OCI-LY3 (cell line): ENCODE data around the gene SPAG8.

Experiments used
- H2AFZ ChIP-seq: fragments of 200-600, 300-600 bp; shearing (Covaris generic); 2 replicates; pipeline ENCODE4 v1.6.0; 2014; ENCODE audit warnings: antibody characterized with exemption, low read depth, low read length
- H3K27ac ChIP-seq: fragments of 200-600, 300-600 bp; sonication (generic); 2 replicates; pipeline ENCODE4 v1.5.1; 2014; ENCODE audit warnings: mild to moderate bottlenecking, low read length, moderate library complexity, mixed read lengths
- H3K27me3 ChIP-seq: fragments of 200-600, 300-600 bp; sonication (generic); 2 replicates; pipeline ENCODE4 v1.6.1; 2014; ENCODE audit warnings: low read depth, low read length, mixed read lengths
- H3K36me3 ChIP-seq: fragments of 200-600, 300-600 bp; sonication (generic); replicated peaks from 2 replicates; pipeline ENCODE3; 2014; ENCODE audit warnings: low read depth, low read length, mixed read lengths
- H3K4me1 ChIP-seq: fragments of 300-600, 200-600 bp; sonication (generic); 2 replicates; pipeline ENCODE4 v1.6.1; 2014; ENCODE audit warnings: low read length, mixed read lengths
- H3K4me2 ChIP-seq: fragments of 200-600, 300-600 bp; sonication (generic); 2 replicates; pipeline ENCODE4 v1.6.1; 2014; ENCODE audit warnings: low read length, mixed read lengths
- H3K4me3 ChIP-seq: fragments of 300-600, 200-600 bp; sonication (generic); 2 replicates; pipeline ENCODE4 v1.5.1; 2014; ENCODE audit warnings: antibody characterized with exemption, mild to moderate bottlenecking, low read length, moderate library complexity
- H3K79me2 ChIP-seq: fragments of 300-600, 200-600 bp; shearing (Covaris generic); 2 replicates; pipeline ENCODE4 v1.6.1; 2014; ENCODE audit warnings: mild to moderate bottlenecking, low read length, mixed read lengths
- H3K9ac ChIP-seq: fragments of 300-600, 200-600 bp; shearing (Covaris generic); 2 replicates; pipeline ENCODE4 v1.6.0; 2014; ENCODE audit warnings: mild to moderate bottlenecking, low read length, moderate library complexity
- H3K9me3 ChIP-seq: fragments of 200-600, 300-600 bp; shearing (Covaris generic); 2 replicates; pipeline ENCODE4 v1.6.1; 2014; ENCODE audit warnings: low read length, mixed read lengths; ENCODE audit not compliant: insufficient read depth
- H4K20me1 ChIP-seq: fragments of 200-600, 300-600 bp; sonication (generic); 2 replicates; pipeline ENCODE4 v1.6.1; 2016; ENCODE audit warnings: low read length, mixed read lengths; ENCODE audit not compliant: insufficient read depth
- CTCF ChIP-seq: fragments of 200-600, 300-600 bp; sonication (generic); IDR thresholded peaks from 2 replicates; pipeline ENCODE4 v1.5.1; 2014; ENCODE audit warnings: antibody characterized with exemption, low read length, low read depth
- EZH2phosphoT487 ChIP-seq: fragments of 200-600 bp; shearing (Covaris generic); IDR thresholded peaks from 2 replicates; pipeline ENCODE4 v1.6.1; 2018; ENCODE audit warnings: antibody characterized with exemption, mixed run types, low read depth

Gene SPAG8

GRCh38 chr9:35834260-35835215, 22.5 kb upstream of the SPAG8 start:
- H3K36me3 ChIP-seq, result peaks cover 11% of the 10 kb centered on the region
- H3K9me3 ChIP-seq, result no peaks in the 10 kb centered on the region
- peak overlapping the region; percentile 44; the same call in 1 of the 2 replicates for H3K9ac ChIP-seq
- H4K20me1 ChIP-seq, result no peaks in the 10 kb centered on the region
- H3K4me2 ChIP-seq, result peak overlapping the region; percentile 68
- TF ChIP-seq EZH2phosphoT487 (no peak), CTCF (no peak)
- H3K27ac ChIP-seq, result peak overlapping the region; percentile 44
- 0 out of 2 replicates have a peak, but pooled peaks cover 3% of the 10 kb centered on the region for H3K79me2 ChIP-seq
- peaks cover 38% of the 10 kb centered on the region for H3K4me1 ChIP-seq
- no peaks in the 10 kb centered on the region for H3K27me3 ChIP-seq
- H2AFZ ChIP-seq, result no peak overlapping the region
- peak overlapping the region; percentile 42 for H3K4me3 ChIP-seq

GRCh38 chr9:35832814-35833213, 20.8 kb upstream of the SPAG8 start:
- no peak overlapping the region for H3K9ac ChIP-seq
- no peaks in the 10 kb centered on the region for H4K20me1 ChIP-seq
- H3K27ac ChIP-seq, result no peak overlapping the region
- peaks cover 8% of the 10 kb centered on the region for H3K36me3 ChIP-seq
- H3K9me3 ChIP-seq, result no peaks in the 10 kb centered on the region
- H3K27me3 ChIP-seq, result no peaks in the 10 kb centered on the region
- no peak overlapping the region for H3K4me3 ChIP-seq
- H3K79me2 ChIP-seq, result 0 out of 2 replicates have a peak, but pooled peaks cover 3% of the 10 kb centered on the region
- TF ChIP-seq CTCF (no peak), EZH2phosphoT487 (no peak)
- H2AFZ ChIP-seq, result no peak overlapping the region
- H3K4me1 ChIP-seq, result peaks cover 42% of the 10 kb centered on the region
- H3K4me2 ChIP-seq, result no peak overlapping the region

- peaks cover 5% of the 10 kb centered on the region; the same call in 1 of the 2 replicates for H3K27me3 ChIP-seq
- H4K20me1 ChIP-seq, result no peaks in the 10 kb centered on the region
- H2AFZ ChIP-seq, result no peak overlapping the region
- H3K4me3 ChIP-seq, result no peak overlapping the region
- peaks cover 44% of the 10 kb centered on the region for H3K4me1 ChIP-seq
- no peak overlapping the region for H3K9ac ChIP-seq
- no peak for TF ChIP-seq EZH2phosphoT487
- TF ChIP-seq CTCF, result no peak
- H3K9me3 ChIP-seq, result no peaks in the 10 kb centered on the region
- no peak overlapping the region for H3K4me2 ChIP-seq
- H3K79me2 ChIP-seq, result 0 out of 2 replicates have a peak, but pooled peaks cover 3% of the 10 kb centered on the region
- H3K36me3 ChIP-seq, result peaks cover 8% of the 10 kb centered on the region
- no peak overlapping the region for H3K27ac ChIP-seq
Measured at GRCh38 chr9:35831040-35831439, 19.0 kb upstream of the SPAG8 start.

DNA sequence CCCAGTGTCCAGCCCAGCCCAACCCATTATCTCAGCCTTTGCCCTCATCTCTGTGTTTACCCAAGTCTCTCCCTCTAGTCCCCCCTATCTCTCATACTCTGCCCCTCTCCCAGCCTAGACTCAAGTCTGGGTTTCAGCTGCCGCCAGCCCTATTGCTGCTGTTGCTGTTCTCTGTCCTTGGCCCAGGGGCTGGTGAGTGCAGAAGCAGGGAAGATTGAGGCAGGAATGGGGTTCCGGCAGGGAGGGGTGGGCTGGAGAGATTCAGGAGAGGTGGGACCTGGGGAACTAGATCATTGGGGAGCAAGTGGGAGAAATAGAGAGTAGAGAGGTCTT, 17.7 kb upstream of the SPAG8 start:
- H4K20me1 ChIP-seq, result no peaks in the 10 kb centered on the region
- peaks cover 5% of the 10 kb centered on the region; the same call in 1 of the 2 replicates for H3K27me3 ChIP-seq
- H3K36me3 ChIP-seq, result peaks cover under 1% of the 10 kb centered on the region
- peak overlapping the region; percentile 84 for H3K4me2 ChIP-seq
- peaks cover 47% of the 10 kb centered on the region for H3K4me1 ChIP-seq
- peak overlapping the region; percentile 99 for H3K4me3 ChIP-seq
- no peaks in the 10 kb centered on the region for H3K9me3 ChIP-seq
- H3K27ac ChIP-seq, result no peak overlapping the region
- H3K9ac ChIP-seq, result peak overlapping the region; percentile 82
- H3K79me2 ChIP-seq, result 0 out of 2 replicates have a peak, but pooled peaks cover 3% of the 10 kb centered on the region
- no peak overlapping the region for H2AFZ ChIP-seq
- no peak for TF ChIP-seq EZH2phosphoT487
- TF ChIP-seq CTCF, result no peak
